HL-60/S4 treated with retinoic acid at 250 ng/mL for 4 days and 3 days (cell line): ENCODE results near the gene PRELID2.
"Not testable (repeated sequence)": the region's sequence is repeated elsewhere in the genome, so short reads cannot be mapped to it uniquely, and the experiment has no call there.

Experiments used
- in situ Hi-C: fragments of 300-500 bp; cut with MboI; formaldehyde crosslinking; loops from 2 replicates; pipeline ENCODE4 v1.7.0; 2022; ENCODE audit warnings: low sequenced_read_pairs

The PRELID2 gene

DNA sequence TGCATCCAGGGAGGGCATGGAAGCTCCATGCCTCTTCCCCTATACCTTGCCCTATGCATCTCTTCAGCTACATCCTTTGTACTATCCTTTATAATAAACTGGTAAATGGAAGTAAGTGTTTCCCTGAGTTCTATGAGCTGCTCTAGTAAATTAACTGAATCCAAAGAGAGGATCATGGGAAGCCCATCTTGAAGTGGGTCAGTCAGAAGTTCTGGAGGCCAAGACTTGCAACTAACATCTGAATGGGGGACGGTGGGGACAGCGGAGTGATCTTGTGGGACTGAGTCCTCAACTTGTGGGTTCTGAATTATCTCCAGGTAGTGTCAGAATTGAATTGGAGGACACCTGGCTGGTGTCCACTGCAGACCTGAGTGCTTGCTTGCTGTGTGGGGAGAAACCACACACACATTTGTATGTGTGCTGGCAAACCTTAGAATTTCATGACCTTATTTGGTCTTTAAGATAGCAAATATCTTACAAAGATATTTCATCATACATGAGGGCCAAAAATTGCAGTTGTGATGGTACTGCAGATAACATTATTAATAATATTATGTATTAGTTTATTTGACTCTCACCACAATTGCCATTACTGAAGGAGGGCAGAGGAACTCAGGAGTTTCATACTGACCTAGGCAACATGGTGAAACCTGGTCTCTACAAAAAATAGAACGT lies 5.5 kb upstream of the PRELID2 start:
- in situ Hi-C loops: no loop called here

DNA sequence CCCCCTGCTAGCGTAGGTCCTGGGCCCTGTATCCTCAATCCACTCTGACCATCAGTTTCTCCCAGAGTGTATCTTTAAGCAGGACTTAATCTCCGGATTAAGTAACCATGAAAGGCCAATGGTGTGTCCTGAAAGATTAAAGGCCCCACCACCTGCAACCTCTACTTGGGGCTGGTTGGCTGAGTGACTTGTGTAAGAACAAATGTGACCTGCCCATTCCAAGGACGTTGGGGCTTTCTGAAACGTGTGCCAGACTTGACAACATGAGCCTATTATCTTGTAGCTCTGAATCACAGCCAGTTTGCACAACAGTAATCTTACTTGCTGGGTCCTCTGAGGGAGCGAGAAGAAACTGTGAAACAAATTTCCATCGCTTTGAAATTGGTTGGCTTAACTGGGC lies 3.1 kb upstream of the PRELID2 start:
- in situ Hi-C loops: no loop called here

DNA sequence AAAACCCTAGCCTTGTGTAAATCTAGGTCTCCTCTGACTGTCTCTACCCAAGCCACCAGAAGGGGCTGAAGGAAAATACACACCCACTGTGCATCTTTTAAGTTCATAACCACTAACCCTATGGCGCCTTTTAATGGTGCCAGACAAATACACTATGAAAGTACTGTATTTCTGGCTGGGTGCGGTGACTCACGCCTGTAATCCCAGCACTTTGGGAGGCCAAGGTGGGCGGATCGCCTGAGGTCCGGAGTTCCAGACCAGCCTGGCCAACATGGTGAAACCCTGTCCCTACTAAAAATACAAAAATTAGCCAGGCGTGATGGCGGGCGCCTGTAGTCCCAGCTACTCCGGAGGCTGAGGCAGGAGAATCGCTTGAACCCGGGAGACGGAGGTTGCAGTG lies 1.1 kb upstream of the PRELID2 start:
- in situ Hi-C loops: not testable (repeated sequence)

DNA sequence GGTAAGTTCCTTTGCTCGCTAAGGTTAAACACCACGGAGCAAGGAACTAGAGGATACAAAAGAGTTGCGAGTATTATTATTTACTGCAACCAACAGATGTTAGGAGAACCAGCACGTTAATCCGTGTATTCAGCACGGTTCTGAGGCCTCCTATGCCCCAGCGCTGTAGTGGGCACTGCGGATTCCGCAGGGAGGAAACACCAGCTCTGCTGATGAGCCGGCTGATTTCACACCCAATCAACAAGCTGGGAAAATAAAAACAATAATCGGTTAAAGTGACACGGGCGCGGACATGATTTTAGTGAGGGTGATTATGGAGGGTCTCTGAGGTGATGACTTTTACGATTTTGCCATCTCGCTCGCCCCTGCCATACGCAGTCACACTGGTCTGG lies 702 bp upstream of the PRELID2 start:
- in situ Hi-C loops: no loop called here

DNA sequence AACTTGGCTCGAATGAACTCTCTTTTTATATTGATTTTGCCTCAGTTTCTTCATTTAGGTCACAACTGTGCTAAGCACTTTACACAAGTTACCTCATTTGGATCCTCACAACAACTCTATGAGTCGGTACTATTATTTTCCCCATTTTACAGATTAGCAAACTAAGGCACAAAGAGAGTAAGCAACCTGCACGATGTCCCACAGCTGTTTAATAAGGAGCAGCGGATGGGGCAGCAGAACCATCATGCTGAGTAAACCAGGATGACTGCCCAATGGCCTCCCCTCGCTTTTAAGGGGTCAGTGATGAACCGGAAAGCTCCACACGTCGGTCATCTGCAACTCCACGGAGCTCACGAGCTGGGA lies 607 bp downstream of the PRELID2 start:
- in situ Hi-C loops: no loop called here

DNA sequence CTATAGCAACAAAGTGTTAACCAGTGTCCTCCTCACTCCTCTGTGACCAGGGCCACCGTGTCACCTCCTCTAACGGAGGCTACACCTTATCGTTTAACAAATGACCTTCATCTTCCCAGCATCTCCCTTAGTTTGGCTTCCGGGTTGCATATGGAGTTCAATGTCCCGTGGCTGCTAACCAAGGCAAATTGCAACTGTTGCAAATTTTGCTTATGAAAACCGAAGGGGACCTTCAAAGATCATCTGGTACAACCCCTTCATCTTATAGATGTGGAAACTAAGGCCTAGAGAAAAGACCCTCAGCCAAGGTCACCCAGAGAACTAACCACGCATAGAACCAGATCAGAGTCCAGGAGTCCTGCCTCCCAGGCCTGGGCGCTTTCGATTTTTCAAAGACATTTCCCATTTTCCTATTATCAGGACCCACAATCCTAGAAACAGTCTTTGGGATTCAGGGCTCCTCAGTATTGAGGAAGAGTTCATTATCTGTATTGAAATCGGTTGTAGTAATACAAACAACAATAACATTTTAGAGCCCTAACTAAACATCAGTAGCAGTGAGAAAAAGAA lies 1.4 kb downstream of the PRELID2 start:
- in situ Hi-C loops: no loop called here

DNA sequence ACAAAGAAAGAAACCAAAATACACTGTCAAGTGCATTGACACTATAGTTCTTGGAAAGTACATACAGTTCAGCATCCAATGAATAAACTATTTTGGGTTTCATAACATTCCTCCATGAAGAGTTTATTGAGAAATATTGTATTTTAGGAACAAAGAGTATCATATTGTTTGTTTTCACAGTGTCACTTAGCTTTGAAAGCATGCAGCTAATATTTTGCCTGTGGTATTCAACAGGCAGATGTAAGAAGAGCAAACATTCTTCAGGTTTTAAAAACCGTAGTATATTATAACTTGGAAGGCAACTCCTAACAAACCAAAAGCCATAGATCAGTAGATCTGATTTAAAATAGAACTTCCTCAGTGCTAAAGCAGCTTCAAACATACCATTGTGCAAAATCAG lies 4.5 kb downstream of the PRELID2 start:
- in situ Hi-C loops: no loop called here

DNA sequence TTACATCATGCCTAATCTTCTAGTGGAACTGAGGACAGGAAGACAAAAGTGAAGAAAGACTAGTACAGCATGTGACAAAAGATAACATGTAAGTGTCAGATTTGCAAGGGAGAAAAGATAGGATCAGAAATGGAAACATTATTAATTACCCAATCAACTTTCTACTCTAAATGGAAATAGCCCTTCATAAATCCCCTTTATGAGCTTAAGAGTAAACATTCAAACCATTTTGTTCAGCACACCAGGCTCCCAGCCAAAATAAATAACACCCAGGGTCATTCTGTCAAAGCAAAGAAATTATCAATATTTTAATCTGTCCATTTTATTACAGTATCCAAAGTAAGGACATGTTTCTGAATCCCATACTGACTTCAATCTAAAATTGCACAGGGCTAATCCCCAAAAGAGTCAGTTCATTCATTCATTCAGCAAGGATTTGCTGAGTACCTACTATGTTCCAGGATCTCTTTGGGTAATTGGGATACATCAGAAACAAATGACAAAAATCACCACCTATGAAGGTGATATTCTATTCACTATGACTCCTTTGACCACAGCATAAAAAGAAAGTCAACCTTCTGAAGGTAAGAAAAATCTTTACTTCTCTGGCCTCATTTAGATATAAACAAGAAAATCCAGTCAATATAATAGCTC lies 5.3 kb downstream of the PRELID2 start:
- in situ Hi-C loops: no loop called here

DNA sequence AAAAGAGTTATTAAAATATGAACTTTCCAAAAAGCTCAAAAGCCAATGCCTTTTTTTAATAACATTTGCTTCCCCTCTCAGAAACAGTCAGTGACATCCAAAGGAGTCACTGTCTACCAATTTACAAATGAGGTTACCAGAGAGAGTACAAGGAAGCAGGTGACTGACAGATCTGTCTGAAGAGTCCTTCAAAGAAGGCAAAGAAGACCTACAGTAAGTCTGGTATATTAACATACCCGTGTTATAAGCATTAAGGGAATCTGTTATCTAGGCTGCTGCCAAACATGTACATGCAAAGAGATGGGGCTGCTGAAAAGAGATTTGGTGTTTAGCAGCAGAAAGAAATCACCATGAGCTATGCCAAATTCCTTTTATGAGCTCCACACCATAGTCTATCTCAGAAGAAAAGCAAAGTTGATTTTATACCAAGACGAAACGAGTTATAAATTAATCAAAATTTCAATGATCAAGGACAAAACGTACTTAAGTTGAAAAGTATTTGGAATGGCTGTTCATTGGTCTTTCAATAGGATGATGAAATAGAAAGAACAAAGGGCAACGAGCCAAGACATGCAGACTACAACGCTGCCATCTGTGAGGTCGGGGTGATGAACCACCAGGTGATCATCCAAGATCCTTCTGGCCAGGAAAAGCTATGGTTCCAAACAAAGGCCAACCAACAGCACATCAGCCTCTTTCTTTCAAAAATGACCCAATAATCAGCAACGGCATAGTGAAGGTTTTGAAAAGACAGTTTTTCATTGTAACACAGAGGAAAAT lies 8.1 kb downstream of the PRELID2 start:
- in situ Hi-C loops: no loop called here

DNA sequence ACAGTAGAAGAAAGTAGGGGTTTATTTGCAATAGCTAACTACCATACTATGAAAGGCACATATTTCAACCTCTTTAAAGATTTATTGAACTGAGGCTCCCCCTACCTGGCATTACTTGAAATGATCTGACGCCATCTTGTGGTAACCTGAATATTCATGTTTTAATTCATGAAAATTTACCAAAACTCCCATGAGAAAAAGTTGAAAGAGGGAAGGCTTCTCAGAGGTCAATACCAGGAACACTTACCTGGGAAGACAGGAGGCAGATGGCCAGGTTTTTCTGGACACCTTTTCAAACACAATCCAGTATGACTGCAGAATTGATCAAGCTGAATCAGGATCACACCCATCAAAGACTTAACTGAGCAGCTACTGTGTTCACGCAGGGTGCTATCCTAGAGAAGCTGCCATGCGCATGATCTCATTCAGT lies 9.4 kb downstream of the PRELID2 start:
- in situ Hi-C loops: no loop called here

DNA sequence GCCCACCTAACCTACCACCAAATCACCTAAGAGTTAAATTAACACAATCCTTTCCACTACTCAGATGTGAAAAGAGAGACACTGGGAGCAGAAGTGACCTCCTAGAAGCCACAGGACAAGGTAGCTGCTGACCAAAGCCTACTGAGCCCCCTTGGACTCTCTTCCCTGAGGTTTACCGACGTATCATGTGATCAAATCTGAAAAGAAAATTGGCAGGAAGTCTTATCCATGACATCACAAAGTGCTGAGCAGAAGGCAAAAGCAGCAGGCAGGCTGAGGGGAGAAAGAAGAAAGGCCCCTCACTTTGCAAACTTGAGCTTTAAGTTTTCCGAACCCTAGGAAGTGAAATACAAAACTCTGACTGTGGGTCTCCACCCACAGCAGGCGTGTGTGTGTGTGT lies 11.1 kb downstream of the PRELID2 start:
- in situ Hi-C loops: no loop called here

DNA sequence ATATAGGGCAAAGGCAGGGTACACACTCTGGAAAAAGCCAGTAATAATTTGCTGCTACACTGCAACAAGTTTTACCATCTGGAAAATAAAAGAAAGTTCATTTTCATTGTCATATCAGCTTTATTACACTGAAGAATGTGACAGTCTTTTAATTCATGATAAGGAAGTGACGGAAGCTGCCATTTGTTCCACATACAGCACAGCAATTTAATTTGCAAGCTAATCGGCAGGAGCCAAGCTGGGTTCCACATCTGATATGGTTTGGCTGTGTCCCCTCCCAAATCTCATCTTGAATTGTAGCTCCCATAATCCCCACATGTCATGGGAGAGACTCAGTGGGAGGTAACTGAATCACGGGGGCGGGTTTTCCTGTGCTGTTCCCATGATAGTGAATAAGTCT lies 16.5 kb downstream of the PRELID2 start:
- in situ Hi-C loops: no loop called here

DNA sequence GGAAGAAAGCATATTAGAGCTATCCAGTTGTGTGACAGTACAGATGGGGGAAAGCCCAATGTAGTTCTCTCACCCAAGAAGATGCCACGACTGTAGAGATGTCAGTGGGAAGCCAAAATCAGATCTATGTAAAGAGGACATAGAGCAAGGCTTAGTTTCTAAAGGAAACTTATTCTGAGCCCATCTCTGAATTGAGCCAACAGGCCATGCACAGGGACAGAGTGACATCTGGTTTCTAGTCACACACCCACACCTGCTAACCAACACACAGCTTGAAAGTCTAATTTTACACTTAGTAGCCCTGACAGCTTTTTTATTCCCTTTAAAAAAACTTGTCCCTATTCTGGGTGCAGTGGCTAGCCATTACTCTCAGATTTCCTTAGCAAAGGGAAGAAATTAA lies 22.3 kb downstream of the PRELID2 start:
- in situ Hi-C loops: no loop called here

DNA sequence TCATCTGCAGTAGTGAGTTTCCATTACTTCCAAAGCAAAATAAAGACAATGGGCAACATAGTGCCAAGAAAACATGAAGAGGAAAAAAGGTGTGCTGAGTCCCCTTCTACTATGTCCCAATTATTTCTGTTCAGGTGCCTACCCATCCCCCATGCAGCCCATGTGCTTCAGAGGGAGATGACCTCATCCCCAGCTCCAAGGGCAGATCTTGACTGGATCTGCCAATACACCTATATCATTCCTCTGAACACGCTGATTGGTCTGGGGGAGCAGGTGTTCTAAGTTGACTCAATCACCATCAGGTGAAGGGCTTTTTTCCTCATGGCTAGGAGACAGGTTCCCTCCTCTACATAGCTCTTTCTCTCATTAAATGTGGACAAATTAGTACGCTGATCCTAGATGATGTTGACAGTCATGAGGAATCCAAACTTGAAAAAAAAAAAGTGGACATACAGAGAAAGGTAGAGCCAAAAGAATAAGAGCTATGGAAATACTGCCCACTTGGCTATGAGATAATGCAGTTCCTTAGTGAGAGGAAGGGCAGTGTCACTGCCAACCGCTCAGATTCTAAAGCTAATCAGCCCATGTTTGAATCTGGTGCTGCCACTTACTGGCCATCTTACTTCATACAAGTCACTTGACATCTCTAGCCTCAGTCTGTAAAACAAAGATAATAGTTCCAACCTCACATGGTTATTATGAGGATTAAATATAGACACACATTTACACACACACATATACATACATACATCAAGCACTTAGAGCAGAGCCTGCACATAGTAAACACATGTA lies 23.1 kb downstream of the PRELID2 start:
- in situ Hi-C loops: no loop called here

DNA sequence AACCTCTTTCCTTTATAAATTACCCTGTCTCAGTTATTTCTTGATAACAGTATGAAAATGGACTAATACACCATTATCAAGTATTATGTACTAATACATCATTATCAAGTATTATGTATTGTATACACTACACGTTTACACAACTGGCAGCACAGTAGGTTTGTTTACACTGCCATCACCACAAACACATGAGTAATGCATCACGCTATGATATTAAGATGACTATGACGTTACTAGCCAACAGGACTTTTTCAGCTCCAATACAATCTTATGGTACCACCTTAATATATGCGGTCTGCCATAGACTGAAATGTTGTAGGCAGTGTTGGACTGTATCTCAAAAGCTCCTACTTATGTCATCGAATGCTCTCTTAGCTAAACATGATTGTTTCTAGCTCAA lies 28.2 kb downstream of the PRELID2 start:
- in situ Hi-C loops: no loop called here

DNA sequence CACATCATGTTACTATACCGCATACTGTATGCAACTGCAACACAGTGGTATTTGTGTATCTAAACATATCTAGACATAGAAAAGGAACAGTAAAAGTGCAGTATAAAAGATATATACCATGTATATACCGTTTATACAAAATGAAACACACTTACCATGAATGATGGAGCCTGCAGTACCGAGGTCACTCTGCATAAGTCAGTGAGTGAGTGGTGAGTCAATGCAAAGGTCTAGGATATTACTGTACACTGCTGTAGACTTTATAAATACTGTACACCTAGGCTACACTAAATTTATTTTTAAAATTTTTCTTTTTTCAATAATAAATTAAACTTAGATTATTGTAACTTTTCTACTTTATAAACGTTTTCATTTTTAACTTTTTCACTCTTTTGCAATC lies 29.3 kb downstream of the PRELID2 start:
- in situ Hi-C loops: no loop called here

DNA sequence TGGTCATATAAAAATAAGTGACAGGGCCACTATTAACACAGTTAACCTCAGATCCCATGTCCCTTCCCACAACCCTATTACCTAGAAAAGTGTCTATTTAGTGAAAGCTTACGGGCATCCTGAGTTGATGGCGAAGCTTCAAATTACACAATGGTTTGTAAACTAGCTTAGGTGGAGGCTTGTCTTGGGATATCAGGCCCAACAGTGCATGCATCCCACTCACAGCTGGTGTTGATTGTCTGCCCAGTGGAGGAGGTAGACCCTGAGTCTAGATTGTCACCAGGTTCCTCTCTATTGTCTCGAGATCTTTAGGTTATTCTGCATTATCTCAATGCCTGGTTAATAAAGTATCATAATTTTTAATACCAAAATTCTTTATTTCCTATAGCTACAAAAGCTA lies 30.4 kb downstream of the PRELID2 start:
- in situ Hi-C loops: no loop called here

DNA sequence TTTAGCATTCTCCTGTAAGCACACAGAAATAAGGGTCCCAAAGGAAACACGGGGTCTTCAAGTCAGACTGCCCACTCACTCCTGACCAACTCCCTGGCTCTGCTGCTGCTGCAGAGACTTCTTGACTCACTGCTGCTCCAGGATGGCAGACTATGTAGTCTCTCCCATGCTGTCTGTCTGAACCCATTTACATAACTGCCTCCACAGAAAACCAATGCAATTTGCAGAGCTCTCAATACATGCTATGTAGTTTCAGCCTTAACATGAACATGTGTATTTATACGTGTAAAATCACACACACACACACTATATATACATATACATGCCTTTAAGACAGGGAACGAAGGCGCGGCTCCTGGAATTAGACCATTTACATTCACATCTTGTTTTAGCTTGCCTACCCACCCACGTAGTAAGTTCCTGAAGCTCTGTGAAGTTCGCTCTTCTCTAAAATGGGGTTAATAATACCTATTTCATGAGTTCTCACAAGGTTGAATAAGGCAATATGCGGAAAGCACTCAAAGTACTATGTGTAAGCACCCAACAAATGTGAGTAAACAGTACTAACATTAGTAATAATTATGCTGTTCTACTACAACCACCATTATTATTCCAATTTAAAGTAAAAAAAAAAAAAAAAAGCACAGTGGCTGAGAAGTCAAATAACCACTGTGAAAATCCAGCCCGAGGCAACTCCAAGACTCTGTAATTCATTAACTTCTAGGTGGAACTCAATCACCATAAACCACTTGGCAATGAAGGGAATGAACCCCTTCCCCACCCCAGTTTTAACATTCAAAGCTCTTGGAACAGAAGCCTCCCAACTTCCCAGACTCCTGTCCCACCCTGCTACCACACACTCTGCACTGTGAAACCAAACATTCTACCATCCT lies 31.8 kb downstream of the PRELID2 start:
- in situ Hi-C loops: no loop called here

DNA sequence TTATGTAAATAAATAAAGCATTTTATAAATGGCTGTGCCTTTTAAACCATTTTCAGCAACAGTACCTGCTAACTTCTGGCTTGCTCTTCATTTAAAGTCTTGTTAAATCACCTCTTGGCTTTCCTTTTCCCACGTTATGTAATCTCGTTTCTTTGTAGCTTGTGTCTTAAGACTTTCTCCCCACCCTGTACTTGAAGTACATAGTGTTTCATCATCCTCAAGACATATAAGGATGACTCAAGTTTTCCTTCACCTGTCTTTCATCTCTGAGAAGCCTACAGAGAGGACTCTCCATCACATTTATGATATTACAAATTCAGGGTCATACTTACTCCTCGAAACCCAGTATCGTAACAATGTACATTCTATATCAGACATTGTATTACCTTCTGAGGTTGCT lies 33.9 kb downstream of the PRELID2 start:
- in situ Hi-C loops: no loop called here

DNA sequence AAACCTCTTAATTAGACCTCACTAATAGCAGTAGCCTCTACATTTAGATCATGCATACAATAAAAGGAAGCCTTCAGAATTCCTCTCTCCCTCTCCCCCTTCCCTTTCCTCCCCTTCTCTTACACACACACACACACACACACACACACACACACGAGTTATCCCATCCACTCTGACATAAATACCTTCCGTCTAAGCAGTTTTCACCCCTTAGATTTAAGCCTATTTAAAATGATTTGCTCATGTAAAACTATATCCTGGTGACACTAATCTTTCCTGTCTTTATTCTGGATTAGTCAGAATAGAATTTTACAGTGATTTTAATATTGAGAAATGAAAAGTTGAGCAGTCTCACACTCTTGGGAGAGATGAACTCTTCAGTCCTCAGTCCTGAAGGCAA lies 35.0 kb downstream of the PRELID2 start:
- in situ Hi-C loops: no loop called here
